ENCODE measurements around the gene ADAM33.

Gene ADAM33

GRCh38 chr20:3710703-3711483 is 29.1 kb upstream of the ADAM33 start:
- Histone ChIP-seq H3K9me3 (ENCODE audit: insufficient read depth, low read depth, low read length) (no peaks in the 10 kb centered on the region), H3K4me3 (ENCODE audit: low read length, poor library complexity, severe bottlenecking) (no peak overlapping the region), H3K27me3 (ENCODE audit: insufficient read depth, low read length, poor library complexity, severe bottlenecking) (no peaks in the 10 kb centered on the region), H3F3A (ENCODE audit: low read depth) (no peaks in the 10 kb centered on the region), H3K9me2 (replicated peaks; ENCODE audit: low read depth, low read length) (no peaks in the 10 kb centered on the region), H3K36me3 (ENCODE audit: insufficient read depth, low read length) (no peaks in the 10 kb centered on the region), H3K79me2 (ENCODE audit: insufficient read depth, low read length) (no peaks in the 10 kb centered on the region), H4K20me1 (ENCODE audit: insufficient read depth, low read length, poor library complexity, severe bottlenecking) (no peaks in the 10 kb centered on the region), H3K4me2 (ENCODE audit: low read depth, low read length, poor library complexity, severe bottlenecking) (peak overlapping the region; percentile 35), H3K9ac (ENCODE audit: low read depth, low read length, poor library complexity, severe bottlenecking) (no peak overlapping the region), H3K4me1 (ENCODE audit: insufficient read depth, low read length, poor library complexity, severe bottlenecking) (peaks cover 3% of the 10 kb centered on the region), H2AFZ (ENCODE audit: low read length) (no peak overlapping the region)
- TF ChIP-seq CTCF (conservative IDR thresholded peaks at IDR 0.05; ENCODE audit: low read length) (peak; percentile 92), EZH2phosphoT487 (IDR thresholded peaks at IDR 0.05; ENCODE audit: borderline replicate concordance) (no peak)

DNA sequence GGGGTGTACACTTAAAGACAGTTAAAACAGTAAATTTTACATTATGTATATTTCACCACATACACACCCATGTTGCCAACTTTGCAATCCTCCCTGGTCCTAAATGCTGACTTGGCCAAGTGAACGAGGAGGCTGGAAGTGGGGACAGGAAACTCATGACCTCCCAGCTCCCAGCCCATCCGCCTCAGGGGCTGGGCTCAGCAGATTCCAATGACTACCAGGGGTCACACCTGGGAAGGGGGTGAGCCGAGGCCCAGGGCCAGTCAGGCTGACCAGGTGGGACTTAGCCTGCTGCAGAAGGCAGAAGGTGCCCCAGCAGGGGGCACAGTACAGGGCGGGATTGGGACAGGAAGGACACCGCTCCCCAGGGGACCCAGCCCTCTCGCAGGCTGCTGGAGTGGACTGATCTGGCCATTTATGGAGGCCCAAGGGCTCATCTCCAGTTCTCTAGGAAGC is 28.2 kb upstream of the ADAM33 start:
- no peaks in the 10 kb centered on the region for H3K36me3 ChIP-seq (ENCODE audit: insufficient read depth, low read length)

DNA sequence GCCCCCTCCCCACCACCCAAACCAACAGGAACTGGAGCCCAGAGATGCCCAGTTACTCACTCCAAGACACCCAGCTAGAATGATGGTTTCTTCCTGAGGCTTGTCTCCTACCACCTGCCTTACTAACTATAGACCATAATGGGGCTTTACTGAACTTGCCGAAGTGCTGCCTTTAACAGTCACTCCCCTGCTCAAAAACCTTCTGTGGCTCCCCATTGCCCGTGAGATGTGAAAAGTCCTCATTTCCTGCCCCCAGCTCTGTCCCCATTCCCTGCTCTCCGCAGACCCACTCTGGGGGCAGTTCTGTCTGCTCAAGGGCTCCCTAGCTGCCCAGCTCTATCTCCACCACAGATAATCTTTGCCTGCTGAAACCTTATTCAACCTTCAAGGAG is 25.7 kb upstream of the ADAM33 start:
- no peak overlapping the region for H3K4me3 ChIP-seq (ENCODE audit: low read length, poor library complexity, severe bottlenecking)
- no peaks in the 10 kb centered on the region for H3K36me3 ChIP-seq (ENCODE audit: insufficient read depth, low read length)
- no peak overlapping the region for H2AFZ ChIP-seq (ENCODE audit: low read length)
- no peaks in the 10 kb centered on the region for H3K9me3 ChIP-seq (ENCODE audit: insufficient read depth, low read depth, low read length)
- no peaks in the 10 kb centered on the region for H3K27me3 ChIP-seq (ENCODE audit: insufficient read depth, low read length, poor library complexity, severe bottlenecking)
- H3K79me2 ChIP-seq (ENCODE audit: insufficient read depth, low read length) = no peaks in the 10 kb centered on the region
- H3K4me1 ChIP-seq (ENCODE audit: insufficient read depth, low read length, poor library complexity, severe bottlenecking) = peaks cover 3% of the 10 kb centered on the region
- no peak for TF ChIP-seq CTCF (conservative IDR thresholded peaks at IDR 0.05; ENCODE audit: low read length)
- no peak for TF ChIP-seq EZH2phosphoT487 (IDR thresholded peaks at IDR 0.05; ENCODE audit: borderline replicate concordance)
- no peaks in the 10 kb centered on the region for H4K20me1 ChIP-seq (ENCODE audit: insufficient read depth, low read length, poor library complexity, severe bottlenecking)
- H3K9ac ChIP-seq (ENCODE audit: low read depth, low read length, poor library complexity, severe bottlenecking) = no peak overlapping the region
- no peaks in the 10 kb centered on the region for H3F3A ChIP-seq (ENCODE audit: low read depth)
- no peak overlapping the region for H3K4me2 ChIP-seq (ENCODE audit: low read depth, low read length, poor library complexity, severe bottlenecking)
- no peaks in the 10 kb centered on the region for H3K9me2 ChIP-seq (replicated peaks; ENCODE audit: low read depth, low read length)

More for the DNA sequence above, 28.2 kb upstream of the ADAM33 start:
- no peak overlapping the region for H3K4me3 ChIP-seq (ENCODE audit: low read length, poor library complexity, severe bottlenecking)
- no peaks in the 10 kb centered on the region for H3K9me3 ChIP-seq (ENCODE audit: insufficient read depth, low read depth, low read length)
- H3K9me2 ChIP-seq (replicated peaks; ENCODE audit: low read depth, low read length) = no peaks in the 10 kb centered on the region
- TF ChIP-seq CTCF (conservative IDR thresholded peaks at IDR 0.05; ENCODE audit: low read length) (no peak; the same call in 1 of the 2 replicates), EZH2phosphoT487 (IDR thresholded peaks at IDR 0.05; ENCODE audit: borderline replicate concordance) (no peak)
- peak overlapping the region; percentile 35 for H3K4me2 ChIP-seq (ENCODE audit: low read depth, low read length, poor library complexity, severe bottlenecking)
- H3K27me3 ChIP-seq (ENCODE audit: insufficient read depth, low read length, poor library complexity, severe bottlenecking) = no peaks in the 10 kb centered on the region
- H4K20me1 ChIP-seq (ENCODE audit: insufficient read depth, low read length, poor library complexity, severe bottlenecking) = no peaks in the 10 kb centered on the region
- H3K9ac ChIP-seq (ENCODE audit: low read depth, low read length, poor library complexity, severe bottlenecking) = no peak overlapping the region
- no peaks in the 10 kb centered on the region for H3K79me2 ChIP-seq (ENCODE audit: insufficient read depth, low read length)
- peaks cover 3% of the 10 kb centered on the region for H3K4me1 ChIP-seq (ENCODE audit: insufficient read depth, low read length, poor library complexity, severe bottlenecking)
- no peak overlapping the region for H2AFZ ChIP-seq (ENCODE audit: low read length)
- no peaks in the 10 kb centered on the region for H3F3A ChIP-seq (ENCODE audit: low read depth)
